ENCODE measurements around the gene RFLNA.
"Not testable (repeated sequence)": the region's sequence is repeated elsewhere in the genome, so short reads cannot be mapped to it uniquely, and the experiment has no call there.

Gene RFLNA

DNA sequence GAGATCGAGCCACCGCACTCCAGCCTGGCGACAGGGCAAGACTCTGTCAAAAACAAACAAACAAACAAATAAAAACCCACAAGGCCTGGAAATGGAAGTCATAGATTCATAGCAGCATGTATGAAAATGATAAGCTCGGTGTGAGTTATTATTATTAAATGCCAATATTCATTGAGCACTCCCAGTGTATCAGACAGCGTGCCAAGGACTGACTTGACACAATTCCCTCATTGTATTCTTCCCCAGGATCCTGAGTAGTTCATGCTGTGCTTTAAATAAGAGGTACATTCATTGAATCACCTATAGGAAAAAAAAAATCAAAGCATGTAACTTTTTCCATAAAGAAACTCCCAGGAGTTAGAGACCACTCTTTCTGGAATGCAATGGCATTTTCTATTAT lies 12.6 kb upstream of the RFLNA start:
- DNase-seq (ENCODE audit: extremely low read depth in 1 of 2, low read depth in 1 of 2) = no peak

DNA sequence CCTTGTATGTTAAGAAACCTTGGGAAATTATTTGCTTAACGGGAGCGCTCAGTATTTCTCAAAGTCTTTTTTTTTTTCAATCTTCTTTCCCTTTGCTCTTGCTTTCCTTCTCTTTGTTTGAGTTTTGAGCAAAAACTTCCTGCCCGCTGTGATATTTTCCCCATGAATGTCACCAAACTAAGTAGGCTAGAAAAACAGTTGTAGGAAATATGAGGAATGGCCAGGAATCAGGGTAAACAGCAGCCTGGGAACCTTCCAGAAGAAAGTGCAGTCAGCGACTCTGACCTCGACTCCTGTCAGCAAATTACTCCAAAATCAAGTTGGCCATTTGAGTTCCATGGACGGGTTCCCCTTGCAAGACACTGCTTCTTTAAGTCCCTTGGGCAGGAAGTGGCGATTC lies 11.6 kb upstream of the RFLNA start:
- no peak for DNase-seq (ENCODE audit: extremely low read depth in 1 of 2, low read depth in 1 of 2)

DNA sequence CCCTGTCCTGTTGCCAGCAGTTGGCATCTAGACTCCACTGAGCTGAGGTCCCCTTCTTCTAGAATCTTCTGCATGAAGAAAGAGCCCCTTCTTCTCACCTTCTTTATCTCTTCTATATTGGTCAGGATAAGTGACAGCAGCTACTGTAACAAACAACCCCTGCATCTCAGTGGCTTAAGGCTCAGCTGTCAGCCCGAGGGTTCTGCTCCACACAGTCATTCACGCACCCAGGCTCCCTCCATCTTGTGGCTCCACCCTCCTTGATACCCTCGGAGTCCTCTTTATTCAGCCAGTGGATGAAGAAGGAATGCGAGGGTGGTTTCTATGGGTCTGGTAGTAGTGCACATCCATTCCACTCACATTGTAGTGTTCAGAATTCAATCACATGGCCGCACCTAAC lies 10.5 kb upstream of the RFLNA start:
- no peak for DNase-seq (ENCODE audit: extremely low read depth in 1 of 2, low read depth in 1 of 2)

DNA sequence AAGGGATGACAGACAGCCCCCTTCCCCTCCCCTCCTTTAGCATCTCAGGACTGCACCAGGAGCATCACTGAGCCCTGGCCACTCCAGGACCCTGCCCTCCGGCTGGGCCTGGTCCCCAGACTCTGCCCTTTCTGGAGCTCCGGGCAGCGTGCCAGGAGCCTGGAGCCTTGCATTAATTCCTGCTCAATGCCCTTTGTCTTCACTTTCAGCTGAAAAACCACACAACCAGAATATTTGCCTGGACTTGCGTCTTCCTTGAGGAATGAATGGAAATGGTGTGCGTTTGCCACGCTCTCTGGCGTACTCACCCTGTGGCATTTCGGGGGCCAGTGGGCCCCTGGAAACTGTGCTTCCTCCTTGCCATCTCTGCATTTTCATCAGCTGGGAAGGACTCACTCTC lies 8.5 kb upstream of the RFLNA start:
- no peak for DNase-seq (ENCODE audit: extremely low read depth in 1 of 2, low read depth in 1 of 2)

DNA sequence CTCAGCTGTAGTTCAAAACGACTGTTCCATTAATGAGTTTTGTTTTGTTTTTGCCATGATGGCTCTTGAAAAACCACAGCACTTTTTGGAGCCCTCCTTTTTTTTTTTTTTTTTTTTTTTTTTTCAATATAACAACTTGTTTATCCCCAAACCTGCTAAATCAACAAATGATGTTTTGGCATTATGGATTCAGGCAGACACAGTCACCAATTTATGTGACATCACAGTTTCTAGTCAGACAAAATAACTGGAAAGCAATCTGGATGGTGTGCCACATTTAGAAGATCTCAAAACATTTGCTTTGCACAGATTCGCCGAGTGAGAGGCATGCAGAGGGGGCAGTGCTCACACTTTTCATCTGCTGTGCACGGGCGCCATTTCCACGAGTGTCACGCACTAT lies 7.9 kb upstream of the RFLNA start:
- DNase-seq (ENCODE audit: extremely low read depth in 1 of 2, low read depth in 1 of 2) = no peak

DNA sequence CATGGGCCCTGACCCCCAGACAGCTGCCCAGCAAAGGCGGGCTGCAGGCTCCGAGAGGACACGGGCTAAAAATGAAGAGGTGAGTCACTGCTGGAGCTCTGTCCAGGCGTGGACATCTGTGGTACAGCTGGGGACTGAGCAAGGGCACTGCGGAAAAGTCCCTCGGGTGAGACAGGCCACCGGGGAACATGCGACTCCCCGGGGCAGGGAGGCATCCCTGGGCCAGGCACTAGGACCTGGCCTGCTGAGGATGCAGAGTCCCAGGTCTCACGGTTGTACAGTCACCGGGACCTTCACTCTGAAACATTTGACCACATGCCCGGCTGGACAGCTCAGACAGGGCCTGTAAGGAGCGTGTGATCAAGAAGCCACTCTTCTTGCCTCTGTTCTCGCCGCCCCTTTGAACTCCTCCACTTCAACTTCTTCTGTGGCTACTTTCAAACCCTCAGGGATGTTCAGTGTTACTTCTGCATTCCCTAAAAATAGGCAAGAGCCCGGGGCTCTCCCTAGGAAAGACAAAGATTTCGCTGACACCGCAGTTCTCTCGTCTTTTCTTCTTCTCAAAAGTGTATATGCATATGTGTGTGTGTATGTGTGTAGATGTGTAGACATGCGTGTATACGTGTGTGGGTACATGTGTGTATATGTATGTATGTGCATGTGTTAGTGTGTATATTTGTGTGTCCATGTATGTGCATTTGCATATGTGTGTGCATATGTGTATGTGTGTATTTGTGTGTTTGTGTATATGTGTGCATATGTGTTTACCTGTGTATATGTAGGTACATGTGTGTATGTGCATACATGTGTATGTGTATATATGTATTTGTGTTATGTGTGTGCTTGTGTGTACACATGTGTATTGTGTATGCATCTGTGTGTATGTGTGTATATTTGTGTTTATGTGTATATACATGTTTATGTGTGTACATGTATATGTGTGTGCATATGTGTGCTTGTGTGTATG lies 5.0 kb upstream of the RFLNA start:
- DNase-seq (ENCODE audit: extremely low read depth in 1 of 2, low read depth in 1 of 2) = no peak

DNA sequence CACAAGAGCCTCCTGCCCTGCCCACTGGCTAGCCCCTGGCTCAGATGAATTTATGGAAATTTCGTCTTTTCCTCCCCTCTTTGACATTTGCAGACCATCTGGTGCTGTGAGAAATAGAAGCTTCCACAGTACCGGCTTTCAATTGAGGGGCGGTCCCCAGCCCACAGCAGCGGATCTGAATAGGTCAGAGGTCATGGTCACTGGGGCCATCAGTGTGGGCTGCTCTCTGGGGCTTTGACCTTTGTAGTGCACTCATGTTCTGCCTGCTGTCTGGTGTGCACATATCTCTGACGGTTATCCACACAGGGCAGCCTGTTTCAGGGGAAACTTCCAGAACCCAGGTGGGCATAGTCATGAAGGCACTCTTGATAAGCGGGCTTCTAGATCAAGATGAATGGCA lies 2.5 kb upstream of the RFLNA start:
- DNase-seq (ENCODE audit: extremely low read depth in 1 of 2, low read depth in 1 of 2) = no peak

DNA sequence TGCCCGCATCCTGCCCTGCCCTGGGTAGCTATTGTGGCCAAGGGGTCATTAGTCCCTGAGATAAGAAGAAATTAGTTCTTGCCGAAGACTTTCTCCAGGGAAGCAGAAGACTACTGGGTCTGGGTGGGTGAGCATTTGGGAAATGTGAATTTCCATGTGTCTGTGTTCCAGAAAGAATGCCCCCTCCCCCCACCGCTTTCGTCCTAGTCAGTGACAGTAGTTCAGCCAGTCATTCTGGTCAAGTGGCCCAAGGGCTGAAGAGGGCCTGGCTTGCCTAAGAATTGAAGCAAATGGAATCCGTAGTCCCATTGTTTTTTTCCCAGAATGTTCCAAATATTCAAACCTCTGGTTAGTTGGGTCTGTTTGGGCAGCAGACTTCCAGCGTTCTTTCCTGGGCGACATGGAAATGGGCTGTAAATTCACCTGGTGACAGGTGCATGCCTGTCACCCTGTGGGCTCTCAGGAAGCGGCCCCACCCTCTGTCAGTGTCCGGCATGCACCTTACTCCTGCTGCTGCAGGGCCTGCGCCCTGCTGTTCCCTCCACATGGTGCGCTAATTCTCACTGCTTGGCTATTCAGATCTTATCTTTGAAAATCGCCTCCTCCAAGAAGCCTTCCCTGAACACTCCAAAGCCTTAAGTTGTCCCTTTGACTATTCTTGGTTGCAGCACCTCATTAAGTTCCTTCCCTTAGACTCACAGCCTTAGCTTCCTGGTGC lies 1.4 kb upstream of the RFLNA start:
- no peak for DNase-seq (ENCODE audit: extremely low read depth in 1 of 2, low read depth in 1 of 2)

DNA sequence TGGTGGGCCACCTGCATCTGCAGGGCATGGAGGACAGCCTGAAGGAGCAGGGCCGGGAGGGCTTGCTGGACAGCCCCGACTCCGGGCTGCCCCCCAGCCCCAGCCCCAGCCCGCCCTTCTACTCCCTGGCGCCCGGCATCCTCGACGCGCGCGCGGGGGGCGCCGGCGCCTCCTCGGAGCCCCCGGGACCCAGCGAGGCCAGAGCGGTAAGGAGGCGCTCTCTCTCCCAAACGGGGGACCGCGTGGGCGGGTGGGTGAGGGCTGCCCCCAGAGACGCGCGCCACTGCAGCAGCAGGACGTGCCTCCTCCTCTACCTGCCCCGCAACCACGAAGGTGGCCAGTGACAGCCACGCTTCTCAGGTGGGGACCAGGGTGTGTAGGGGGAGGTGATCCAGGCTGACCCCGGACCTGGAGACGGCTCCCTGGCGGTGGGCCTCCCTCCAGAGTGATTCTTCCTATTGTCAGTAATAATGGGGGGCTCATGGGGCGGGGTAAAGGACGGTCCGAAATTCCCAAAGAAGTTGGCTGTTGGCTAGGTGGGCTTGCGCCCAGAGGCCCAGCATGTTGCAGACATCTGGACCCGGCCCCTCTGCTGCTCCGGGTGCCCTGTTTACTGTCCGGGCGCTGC lies 652 bp downstream of the RFLNA start:
- no peak for DNase-seq (ENCODE audit: extremely low read depth in 1 of 2, low read depth in 1 of 2)

DNA sequence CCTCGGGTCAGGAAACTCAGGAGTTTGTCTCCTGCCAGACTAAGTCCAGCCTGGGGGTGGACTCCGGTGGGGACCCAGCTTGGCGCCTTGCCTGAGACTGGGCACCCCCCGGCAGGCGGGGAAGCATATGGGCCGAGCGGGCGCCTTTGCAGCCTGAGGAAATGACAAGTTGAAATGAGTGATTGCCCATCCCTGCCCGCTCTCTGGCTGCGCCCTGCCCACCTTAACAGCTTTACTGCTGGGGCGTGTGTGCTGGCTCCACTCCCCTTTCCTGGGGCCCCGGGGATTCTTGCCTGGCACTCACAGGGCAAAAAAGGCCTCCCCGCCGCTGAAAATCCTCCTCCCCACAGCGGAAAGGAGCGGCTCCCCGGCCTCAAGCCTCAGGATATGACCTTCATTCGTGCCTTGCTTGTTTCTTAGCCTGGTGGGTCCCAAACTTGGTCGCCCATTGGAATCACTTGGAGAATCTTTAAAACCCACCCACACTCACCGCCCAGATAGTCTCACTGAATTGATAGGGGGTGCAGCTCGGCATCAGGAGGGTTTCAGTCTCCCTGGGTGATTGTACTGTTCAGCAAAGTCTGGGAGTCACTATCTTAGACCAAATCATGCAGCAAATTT lies 1.5 kb downstream of the RFLNA start:
- DNase-seq (ENCODE audit: extremely low read depth in 1 of 2, low read depth in 1 of 2) = no peak

DNA sequence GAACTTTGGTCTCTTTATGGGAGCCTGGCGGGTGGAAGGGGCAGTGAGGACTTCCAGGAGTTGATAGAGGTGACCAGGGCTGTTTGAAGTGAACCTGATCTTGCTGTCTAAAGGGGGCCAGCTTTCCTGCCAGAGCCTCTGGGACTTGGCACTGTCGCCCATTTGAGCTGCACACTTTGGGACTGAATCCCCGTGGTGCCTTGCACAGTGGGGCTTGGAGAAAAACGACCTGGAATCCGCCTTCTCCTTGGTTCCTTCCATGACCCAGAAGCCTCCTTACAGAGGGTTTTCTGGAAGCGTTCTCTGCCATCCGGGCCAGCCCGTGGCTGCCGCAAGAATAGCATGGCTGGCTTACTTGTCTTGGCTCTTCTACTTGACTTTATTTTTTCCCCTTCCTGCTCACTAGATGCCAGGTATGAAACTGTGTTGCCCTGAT lies 2.0 kb downstream of the RFLNA start:
- no peak for DNase-seq (ENCODE audit: extremely low read depth in 1 of 2, low read depth in 1 of 2)

DNA sequence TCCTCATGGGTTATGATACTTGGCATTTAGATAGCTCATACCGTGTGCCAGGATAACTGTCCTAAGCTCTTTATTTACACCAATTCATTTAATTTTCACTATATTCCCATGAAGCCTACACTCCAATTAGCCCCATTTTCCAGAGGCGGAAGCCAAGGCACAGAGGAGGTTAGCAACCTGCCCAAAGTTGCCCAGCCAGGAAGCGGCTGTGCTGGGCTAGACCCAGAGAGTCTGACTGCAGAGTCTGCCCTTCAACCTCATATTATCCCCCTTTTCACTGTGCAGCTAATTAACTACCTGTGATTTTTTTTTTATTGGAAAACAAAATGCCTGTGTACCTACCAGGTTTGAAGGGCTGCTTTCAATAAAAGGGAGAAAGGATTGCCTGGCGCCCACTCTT lies 2.5 kb downstream of the RFLNA start:
- no peak for DNase-seq (ENCODE audit: extremely low read depth in 1 of 2, low read depth in 1 of 2)

DNA sequence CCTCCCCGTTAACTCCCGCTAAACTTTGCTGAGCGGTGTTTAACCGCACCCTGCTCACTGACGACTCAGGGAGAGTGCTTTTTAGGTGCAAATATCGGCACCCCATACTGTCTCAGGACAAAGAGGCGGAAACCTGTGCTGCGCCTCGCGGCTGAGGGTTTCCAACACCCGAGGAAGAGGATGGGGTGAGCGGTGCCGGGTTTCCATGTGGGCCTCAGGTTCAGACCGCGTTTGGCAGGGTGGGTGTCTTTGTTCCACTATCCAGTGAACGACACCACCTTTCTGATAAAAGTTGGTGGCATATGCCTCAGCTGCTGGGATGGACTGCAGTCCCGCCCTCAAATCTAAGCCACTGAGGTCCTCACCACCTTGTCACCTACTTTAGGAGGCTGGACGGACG lies 3.0 kb downstream of the RFLNA start:
- no peak for DNase-seq (ENCODE audit: extremely low read depth in 1 of 2, low read depth in 1 of 2)

DNA sequence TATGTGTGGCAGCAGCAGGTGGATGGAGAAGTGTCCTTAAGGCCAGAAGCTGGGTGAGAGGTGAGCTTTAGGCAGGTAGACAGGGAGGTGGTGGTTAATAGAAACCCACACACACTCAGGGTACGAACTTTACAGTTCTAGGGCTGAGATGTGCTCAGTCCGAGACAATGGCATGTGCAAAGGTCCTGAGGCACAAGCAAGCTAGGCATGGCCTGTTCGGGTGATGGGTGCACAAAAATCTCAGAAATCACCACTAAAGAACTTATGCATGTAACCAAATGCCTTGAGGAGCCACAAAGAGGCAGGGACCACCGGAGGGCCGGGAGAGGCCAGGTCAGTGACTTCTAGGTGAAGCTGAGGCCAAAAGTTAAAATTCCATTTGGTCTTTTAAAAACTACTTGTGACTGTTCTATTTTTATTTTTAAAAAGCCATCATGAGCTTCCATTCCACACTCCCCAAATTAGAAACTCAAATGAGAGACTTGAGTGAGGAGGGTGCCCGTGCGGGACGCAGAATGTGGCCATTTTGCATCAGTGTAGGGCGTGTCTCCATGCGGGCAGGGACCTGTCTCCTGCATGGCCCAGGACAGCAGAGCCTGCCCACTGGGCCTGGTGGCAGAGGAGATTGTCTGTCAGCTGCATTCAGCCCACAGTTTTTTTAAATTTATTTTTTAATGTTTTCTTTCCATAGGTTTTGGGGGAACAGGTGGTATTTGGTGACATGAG lies 4.0 kb downstream of the RFLNA start:
- no peak for DNase-seq (ENCODE audit: extremely low read depth in 1 of 2, low read depth in 1 of 2)

DNA sequence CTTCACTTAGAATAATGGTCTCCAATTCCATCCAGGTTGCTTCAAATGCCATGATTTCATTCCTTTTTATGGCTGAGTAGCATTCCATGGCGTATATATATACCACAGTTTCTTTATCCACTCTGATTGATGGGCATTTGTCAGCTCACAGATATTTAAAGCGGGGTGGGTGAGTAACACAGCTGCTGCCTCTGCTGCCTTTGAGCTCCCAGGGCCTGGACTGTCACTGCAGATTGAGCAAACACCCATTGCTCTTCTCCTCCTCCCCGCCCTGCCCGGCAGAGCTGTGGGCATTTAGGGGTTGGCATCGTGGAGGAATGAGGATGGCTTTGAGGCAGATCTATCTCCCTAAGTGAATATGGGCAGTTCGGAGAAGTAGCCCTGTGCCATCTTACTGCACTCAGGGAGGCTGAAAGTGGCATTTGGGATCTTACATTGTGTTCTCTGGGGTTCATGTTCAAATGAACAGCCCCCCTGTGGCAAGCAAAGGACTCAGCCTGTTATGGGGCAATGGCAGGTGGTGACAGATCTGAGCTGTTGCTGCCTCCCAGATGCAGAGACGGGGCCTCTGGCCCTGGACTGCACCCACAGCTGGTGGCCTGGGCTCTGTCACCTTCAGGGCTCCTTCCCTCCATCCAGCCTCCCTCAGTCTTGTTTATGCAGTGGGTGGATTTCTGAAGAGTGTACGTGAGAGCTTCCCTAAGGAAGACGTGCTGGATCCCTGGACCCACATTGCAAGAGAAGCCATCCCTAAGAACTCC lies 4.9 kb downstream of the RFLNA start:
- DNase-seq (ENCODE audit: extremely low read depth in 1 of 2, low read depth in 1 of 2) = no peak

DNA sequence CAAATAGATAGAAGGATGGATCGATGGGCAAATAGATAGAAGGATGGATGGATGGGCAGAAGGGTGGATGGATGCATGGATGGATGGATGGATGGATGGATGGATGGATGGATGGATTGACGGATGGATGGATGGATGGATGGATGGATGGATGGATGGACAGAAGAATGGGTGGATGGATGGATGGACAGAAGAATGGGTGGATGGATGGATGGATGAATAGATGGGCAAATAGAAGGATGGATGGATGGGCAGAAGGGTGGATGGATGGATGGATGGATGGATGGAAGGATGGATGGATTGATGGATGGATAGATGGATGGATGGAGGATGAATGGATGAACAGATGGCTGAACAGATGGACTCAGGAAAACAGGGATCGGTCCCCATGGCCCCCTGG lies 5.8 kb downstream of the RFLNA start:
- DNase-seq (ENCODE audit: extremely low read depth in 1 of 2, low read depth in 1 of 2) = not testable (repeated sequence)

DNA sequence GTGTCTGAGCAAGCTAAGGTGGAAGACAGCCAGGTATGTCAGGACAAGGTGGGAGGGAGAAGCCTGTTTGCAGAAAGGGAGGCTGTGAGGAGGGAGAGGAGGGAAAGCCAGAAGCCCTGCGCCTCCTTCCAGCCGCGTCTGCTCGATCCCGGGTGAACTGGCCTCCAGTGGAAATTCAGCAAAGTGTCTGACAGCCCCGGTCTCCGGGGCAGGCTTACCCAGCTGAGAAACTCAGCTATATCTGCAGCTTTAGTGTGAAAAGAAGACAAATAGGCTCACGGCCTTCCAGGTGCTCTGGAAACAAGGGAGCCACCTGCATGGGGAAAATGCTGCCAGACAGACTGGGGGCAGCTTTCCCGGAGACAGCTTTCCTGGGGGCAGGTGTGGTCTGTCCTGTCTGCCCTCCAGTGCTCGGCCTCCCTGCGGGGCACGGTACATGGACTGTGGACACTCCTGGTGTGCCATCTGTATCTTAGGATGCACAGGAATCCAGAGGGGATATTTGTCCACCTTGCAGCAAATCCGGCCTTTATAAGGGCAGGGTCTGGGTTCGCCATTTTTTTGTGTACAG lies 6.3 kb downstream of the RFLNA start:
- DNase-seq (ENCODE audit: extremely low read depth in 1 of 2, low read depth in 1 of 2) = no peak

DNA sequence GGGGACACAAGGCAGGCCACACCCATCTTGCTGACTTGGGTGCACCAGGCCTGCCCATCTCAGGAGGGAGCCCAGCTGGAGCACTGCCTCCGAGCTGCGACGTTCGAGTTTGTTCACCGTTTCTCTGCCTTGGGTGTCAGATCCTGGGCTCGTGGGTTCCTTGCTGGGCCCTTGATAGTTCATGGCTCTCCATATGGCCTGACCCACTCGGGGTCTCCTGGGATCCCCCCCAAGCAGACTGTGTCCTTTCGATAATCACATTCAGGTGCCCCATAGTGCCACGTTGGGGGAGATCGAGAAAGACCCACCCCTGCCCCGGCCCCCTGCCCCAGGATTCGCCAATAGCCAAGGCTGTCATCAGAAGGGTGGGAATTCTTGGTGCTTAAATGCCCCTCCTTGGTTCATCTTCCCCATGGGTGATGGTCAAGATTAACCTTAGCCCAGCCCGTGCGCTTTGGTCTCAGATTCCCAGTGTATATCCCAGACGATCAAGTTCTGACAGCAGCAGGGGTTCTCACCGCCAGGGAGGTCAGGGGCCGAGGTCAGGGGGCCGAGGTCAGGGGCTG lies 7.4 kb downstream of the RFLNA start:
- DNase-seq (ENCODE audit: extremely low read depth in 1 of 2, low read depth in 1 of 2) = no peak
